ENCODE results near the gene ANAPC2. TPM values are rescaled to one million over a fixed set of nuclear protein-coding genes. Genes with fewer than 3 reads are reported as not detected.

Gene ANAPC2
- total and polyA plus RNA-seq, 8 donors, result 42.1 to 58.8 (median 44.4) TPM

- TF ChIP-seq, protein P1, sequence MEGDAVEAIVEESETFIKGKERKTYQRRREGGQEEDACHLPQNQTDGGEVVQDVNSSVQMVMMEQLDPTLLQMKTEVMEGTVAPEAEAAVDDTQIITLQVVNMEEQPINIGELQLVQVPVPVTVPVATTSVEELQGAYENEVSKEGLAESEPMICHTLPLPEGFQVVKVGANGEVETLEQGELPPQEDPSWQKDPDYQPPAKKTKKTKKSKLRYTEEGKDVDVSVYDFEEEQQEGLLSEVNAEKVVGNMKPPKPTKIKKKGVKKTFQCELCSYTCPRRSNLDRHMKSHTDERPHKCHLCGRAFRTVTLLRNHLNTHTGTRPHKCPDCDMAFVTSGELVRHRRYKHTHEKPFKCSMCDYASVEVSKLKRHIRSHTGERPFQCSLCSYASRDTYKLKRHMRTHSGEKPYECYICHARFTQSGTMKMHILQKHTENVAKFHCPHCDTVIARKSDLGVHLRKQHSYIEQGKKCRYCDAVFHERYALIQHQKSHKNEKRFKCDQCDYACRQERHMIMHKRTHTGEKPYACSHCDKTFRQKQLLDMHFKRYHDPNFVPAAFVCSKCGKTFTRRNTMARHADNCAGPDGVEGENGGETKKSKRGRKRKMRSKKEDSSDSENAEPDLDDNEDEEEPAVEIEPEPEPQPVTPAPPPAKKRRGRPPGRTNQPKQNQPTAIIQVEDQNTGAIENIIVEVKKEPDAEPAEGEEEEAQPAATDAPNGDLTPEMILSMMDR (IDR thresholded peaks at IDR 0.05), result no peak
- H3K36me3 ChIP-seq, result no peaks in the 10 kb centered on the region
- H3K27ac ChIP-seq, result no peak overlapping the region
- peaks cover 50 to 92% of the 10 kb centered on the region in 2 donors for H3K27me3 ChIP-seq
- DNase-seq (peak in 1 of 4 donors; percentile 65), ATAC-seq (no peak)
- H3K9me3 ChIP-seq, result no peaks in the 10 kb centered on the region
- no peak overlapping the region for H3K4me3 ChIP-seq
- peaks cover 0 to 3% of the 10 kb centered on the region in 2 donors for H3K4me1 ChIP-seq
- intact Hi-C loops (cut with DNase I), result no loop called here
Observed at GRCh38 chr9:137140151-137141012, 48.0 kb downstream of the ANAPC2 start.

DNA sequence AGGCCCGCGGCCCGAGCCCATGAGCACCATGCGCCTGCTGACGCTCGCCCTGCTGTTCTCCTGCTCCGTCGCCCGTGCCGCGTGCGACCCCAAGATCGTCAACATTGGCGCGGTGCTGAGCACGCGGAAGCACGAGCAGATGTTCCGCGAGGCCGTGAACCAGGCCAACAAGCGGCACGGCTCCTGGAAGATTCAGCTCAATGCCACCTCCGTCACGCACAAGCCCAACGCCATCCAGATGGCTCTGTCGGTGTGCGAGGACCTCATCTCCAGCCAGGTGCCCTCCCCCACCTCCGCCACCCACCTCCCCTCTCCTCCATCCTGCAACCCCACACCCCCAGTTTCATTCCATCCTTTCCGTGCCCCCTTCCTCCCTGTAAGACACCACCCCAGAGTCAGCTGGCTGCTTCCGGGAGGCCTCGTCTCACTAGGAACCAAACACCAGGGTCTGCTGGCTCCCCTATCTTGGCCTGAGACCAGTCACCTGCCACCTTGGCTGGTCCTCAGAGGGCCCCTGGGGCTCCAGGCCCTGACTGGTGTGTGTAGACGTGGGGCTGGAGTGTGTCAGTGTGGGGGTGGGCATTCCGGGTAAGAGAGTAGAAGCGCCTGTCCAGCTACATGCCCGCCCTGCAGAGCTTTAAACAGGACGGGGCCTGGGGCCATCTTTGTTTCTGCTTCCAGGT lies 48.8 kb downstream of the ANAPC2 start:
- TF ChIP-seq, protein P1 (IDR thresholded peaks at IDR 0.05), result no peak
- intact Hi-C loops (cut with DNase I), result no loop called here
- DNase-seq (no peak), ATAC-seq (no peak)
- Histone ChIP-seq H3K4me3 (no peak overlapping the region), H3K9me3 (no peaks in the 10 kb centered on the region), H3K4me1 (peaks cover 0 to 3% of the 10 kb centered on the region in 2 donors), H3K36me3 (no peaks in the 10 kb centered on the region), H3K27ac (no peak overlapping the region), H3K27me3 (peaks cover 50 to 100% of the 10 kb centered on the region in 2 donors)

- Histone ChIP-seq H3K27ac (no peak within 1 kb of the TSS), H3K36me3 (no peaks in the 10 kb centered on the region), H3K4me3 (no peak within 1 kb of the TSS), H3K9me3 (no peaks in the 10 kb centered on the region), H3K4me1 (peaks cover 0 to 3% of the 10 kb centered on the region in 2 donors), H3K27me3 (peaks cover 50 to 100% of the 10 kb centered on the region in 2 donors)
- DNase-seq (peak in 2 of 4 donors; percentile 53 to 69), ATAC-seq (peak; percentile 83)
- TF ChIP-seq, protein P1 (IDR thresholded peaks at IDR 0.05), result no peak
- intact Hi-C loops (cut with DNase I), result no loop called here
Observed at GRCh38 chr9:137138722-137139467, 49.5 kb downstream of the ANAPC2 start, which contains the start of gene GRIN1. Gene GRIN1, plus strand, starts transcription at chr9:137139154. Its CDS starts 333 bp downstream, at chr9:137139487.

DNA sequence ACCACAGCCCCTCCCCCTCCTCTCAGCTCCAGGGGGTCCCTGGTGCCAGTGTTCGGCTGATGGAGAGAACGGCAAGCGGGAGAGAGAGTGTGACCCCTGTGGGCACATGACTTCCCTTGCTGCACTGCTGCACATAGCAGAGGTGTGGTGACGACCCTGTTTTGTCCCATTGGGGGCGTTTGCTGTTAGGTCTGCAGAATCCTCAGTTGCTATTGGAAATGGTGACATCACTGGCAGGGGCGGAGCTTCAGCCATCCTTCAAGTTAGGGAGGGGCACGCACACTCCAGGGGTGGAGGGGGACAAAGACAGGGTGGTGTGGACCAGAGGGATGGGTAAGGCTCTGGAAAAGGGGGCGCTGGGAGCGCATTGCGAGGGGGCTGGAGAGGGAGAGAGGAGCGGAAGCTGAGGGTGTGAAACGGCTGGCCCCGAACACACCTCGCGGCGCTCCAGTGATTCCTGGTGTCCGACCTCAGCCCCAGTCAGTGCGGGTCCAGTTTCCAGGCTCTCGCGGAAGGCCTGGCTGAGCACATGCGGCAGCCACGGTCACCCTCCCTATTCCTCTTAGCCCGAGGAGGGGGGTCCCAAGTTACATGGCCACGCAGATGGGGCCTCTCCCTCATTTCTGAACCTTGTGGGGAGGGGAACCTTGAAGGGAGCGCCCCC lies 50.2 kb downstream of the ANAPC2 start:
- Histone ChIP-seq H3K4me1 (peaks cover 0 to 3% of the 10 kb centered on the region in 2 donors), H3K27me3 (peaks cover 50 to 100% of the 10 kb centered on the region in 2 donors)
- DNase-seq, result peak in 1 of 4 donors; percentile 54

More for the DNA sequence above, 50.2 kb downstream of the ANAPC2 start:
- intact Hi-C loops (cut with DNase I), result no loop called here
- no peak for ATAC-seq
- no peak overlapping the region for H3K27ac ChIP-seq
- no peak overlapping the region for H3K4me3 ChIP-seq
- H3K36me3 ChIP-seq, result no peaks in the 10 kb centered on the region
- H3K9me3 ChIP-seq, result no peaks in the 10 kb centered on the region
- TF ChIP-seq, protein P1 (IDR thresholded peaks at IDR 0.05), result no peak

Measured in left lung (tissue), 10 donors.